Upper lobe of right lung (tissue), 1 donor: ENCODE measurements around the gene ANKZF1. TPM values are rescaled to one million over a fixed set of nuclear protein-coding genes. Genes with fewer than 3 reads are reported as not detected.

Source experiments
- ATAC-seq: fragments of 200-7000 bp; cut with Tn5 transposase; one replicate; pipeline ENCODE4 v1.9.1; 2020; ENCODE audit warnings: mild to moderate bottlenecking, moderate library complexity
- DNase-seq: peaks from one replicate; pipeline ENCODE4 v3.0.0-alpha.2; 2020
- H3K27ac ChIP-seq: fragments of 200-600 bp; one replicate; pipeline ENCODE4 v1.8.0; 2022
- H3K27me3 ChIP-seq: fragments of 200-600 bp; one replicate; pipeline ENCODE4 v1.8.0; 2022; ENCODE audit warnings: mild to moderate bottlenecking
- H3K36me3 ChIP-seq: fragments of 200-600 bp; one replicate; pipeline ENCODE4 v1.8.0; 2022
- H3K4me1 ChIP-seq: fragments of 200-600 bp; one replicate; pipeline ENCODE4 v1.8.0; 2022
- H3K4me3 ChIP-seq: fragments of 200-600 bp; one replicate; pipeline ENCODE4 v1.8.0; 2022; ENCODE audit warnings: mild to moderate bottlenecking
- H3K9me3 ChIP-seq: fragments of 200-600 bp; one replicate; pipeline ENCODE4 v1.8.0; 2022
- CTCF ChIP-seq: fragments of 200-600 bp; IDR thresholded peaks from one replicate; pipeline ENCODE4 v1.8.0; 2022; ENCODE audit warnings: antibody characterized with exemption
- intact Hi-C: fragments of 100-400 bp; cut with DNase I; formaldehyde crosslinking; loops from one replicate; pipeline ENCODE4 v1.11.0; 2022
- total RNA-seq: library from RNA; stranded (reverse); fragmentation: NEBNext Ultra II Directional; extraction: Animal tissue kit (Norgen Biotek cat#: 25700); gene quantifications from one replicate; pipeline ENCODE4 v1.2.1, GENCODE V29; 2021
- donor health status: DM: no; HTN: yes; CAD: no; lungs with severe emphysema.

ANKZF1 gene
- total RNA-seq, 1 donor from 2014 or later: 37.6 TPM

- intact Hi-C loops: loop anchor here (10.0 kb wide), 1 partner anchor 53 kb away; the partner anchor contains the start of genes CNPPD1, RETREG2 and SLC23A3
Observed at GRCh38 chr2:219228041-219228910, 1.3 kb upstream of the ANKZF1 start.

DNA sequence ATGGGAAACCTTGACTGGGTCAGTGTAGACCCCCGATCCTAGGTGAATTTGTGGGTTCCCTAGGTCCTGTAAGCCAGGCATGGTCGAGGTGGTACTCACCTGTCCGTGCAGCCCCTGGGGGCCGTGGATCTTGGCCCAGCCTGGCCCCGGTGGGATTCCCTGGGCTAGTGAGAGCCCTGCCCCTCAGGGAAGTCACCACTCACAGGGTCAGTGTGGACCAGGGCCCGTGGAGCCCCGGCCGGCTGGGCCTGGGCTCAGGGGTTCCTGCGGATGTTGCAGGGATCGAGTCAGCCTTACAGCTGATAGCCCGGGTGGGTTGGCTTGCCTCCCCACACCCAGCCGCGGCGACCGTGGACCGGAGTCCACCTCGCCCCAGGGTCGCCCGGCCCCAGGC, 698 bp upstream of the ANKZF1 start:
- no peaks in the 10 kb centered on the region for H3K9me3 ChIP-seq
- no peak for DNase-seq
- no peak for TF ChIP-seq CTCF
- intact Hi-C loops: loop anchor here (10.0 kb wide), 1 partner anchor 54 kb away; the partner anchor contains the start of genes CNPPD1, RETREG2 and SLC23A3
- H3K36me3 ChIP-seq: peaks cover 57% of the 10 kb centered on the region
- H3K4me1 ChIP-seq: peaks cover 27% of the 10 kb centered on the region
- H3K4me3 ChIP-seq: peak overlapping the region; percentile 74
- ATAC-seq: peak; percentile 5
- H3K27ac ChIP-seq: peak overlapping the region; percentile 88
- no peaks in the 10 kb centered on the region for H3K27me3 ChIP-seq

More at GRCh38 chr2:219228041-219228910, 1.3 kb upstream of the ANKZF1 start:
- Histone ChIP-seq H3K36me3 (peaks cover 57% of the 10 kb centered on the region), H3K27me3 (no peaks in the 10 kb centered on the region), H3K4me1 (peaks cover 27% of the 10 kb centered on the region), H3K9me3 (no peaks in the 10 kb centered on the region), H3K4me3 (peak overlapping the region; percentile 74), H3K27ac (peak overlapping the region; percentile 88)
- no peak for TF ChIP-seq CTCF
- no peak for ATAC-seq
- no peak for DNase-seq

- intact Hi-C loops: no loop called here
- Histone ChIP-seq H3K27me3 (no peaks in the 10 kb centered on the region), H3K27ac (peak overlapping the region; percentile 88), H3K36me3 (peaks cover 57% of the 10 kb centered on the region), H3K4me3 (peak overlapping the region; percentile 74), H3K4me1 (peaks cover 27% of the 10 kb centered on the region), H3K9me3 (no peaks in the 10 kb centered on the region)
- no peak for TF ChIP-seq CTCF
- DNase-seq: peak; percentile 77
- ATAC-seq: peak; percentile 25
Observed at GRCh38 chr2:219230059-219230540, 494 bp downstream of the ANKZF1 start.

- no peak for TF ChIP-seq CTCF
- DNase-seq (no peak), ATAC-seq (no peak)
- intact Hi-C loops: no loop called here
- H3K9me3 ChIP-seq: no peaks in the 10 kb centered on the region
- peaks cover 9% of the 10 kb centered on the region for H3K4me1 ChIP-seq
- no peak overlapping the region for H3K27ac ChIP-seq
- peaks cover 75% of the 10 kb centered on the region for H3K36me3 ChIP-seq
- H3K4me3 ChIP-seq: no peak overlapping the region
- H3K27me3 ChIP-seq: no peaks in the 10 kb centered on the region
Observed at GRCh38 chr2:219234331-219234730, 4.7 kb downstream of the ANKZF1 start.

GRCh38 chr2:219243291-219243761, 13.7 kb downstream of the ANKZF1 start:
- DNase-seq (peak; percentile 79), ATAC-seq (peak; percentile 63)
- no peaks in the 10 kb centered on the region for H3K9me3 ChIP-seq
- no peaks in the 10 kb centered on the region for H3K27me3 ChIP-seq
- H3K4me3 ChIP-seq: peak overlapping the region; percentile 30
- intact Hi-C loops: no loop called here
- H3K27ac ChIP-seq: no peak overlapping the region
- peaks cover 32% of the 10 kb centered on the region for H3K4me1 ChIP-seq
- H3K36me3 ChIP-seq: peaks cover 24% of the 10 kb centered on the region
- no peak for TF ChIP-seq CTCF
